ENCODE data around the gene OTOGL.

DNA sequence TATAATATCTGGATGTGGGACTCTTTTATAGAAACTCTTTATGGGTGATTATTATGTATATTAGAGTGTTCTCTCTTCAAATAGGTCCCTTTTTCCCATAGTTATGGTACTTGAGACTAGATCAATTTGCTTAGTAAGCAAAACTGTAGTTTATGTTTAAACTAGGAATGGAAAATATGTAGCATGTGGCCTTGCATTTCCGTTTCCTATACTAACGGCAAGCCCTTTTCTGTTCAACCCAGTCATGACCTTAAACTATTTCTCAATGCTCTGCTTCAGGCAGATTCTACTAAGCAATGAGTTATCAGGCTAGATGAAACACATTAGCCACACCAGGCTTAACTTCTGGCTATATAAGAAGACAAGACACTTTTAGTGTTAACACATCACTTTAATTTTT lies 84.6 kb downstream of the OTOGL start:
- TF ChIP-seq, protein P1, sequence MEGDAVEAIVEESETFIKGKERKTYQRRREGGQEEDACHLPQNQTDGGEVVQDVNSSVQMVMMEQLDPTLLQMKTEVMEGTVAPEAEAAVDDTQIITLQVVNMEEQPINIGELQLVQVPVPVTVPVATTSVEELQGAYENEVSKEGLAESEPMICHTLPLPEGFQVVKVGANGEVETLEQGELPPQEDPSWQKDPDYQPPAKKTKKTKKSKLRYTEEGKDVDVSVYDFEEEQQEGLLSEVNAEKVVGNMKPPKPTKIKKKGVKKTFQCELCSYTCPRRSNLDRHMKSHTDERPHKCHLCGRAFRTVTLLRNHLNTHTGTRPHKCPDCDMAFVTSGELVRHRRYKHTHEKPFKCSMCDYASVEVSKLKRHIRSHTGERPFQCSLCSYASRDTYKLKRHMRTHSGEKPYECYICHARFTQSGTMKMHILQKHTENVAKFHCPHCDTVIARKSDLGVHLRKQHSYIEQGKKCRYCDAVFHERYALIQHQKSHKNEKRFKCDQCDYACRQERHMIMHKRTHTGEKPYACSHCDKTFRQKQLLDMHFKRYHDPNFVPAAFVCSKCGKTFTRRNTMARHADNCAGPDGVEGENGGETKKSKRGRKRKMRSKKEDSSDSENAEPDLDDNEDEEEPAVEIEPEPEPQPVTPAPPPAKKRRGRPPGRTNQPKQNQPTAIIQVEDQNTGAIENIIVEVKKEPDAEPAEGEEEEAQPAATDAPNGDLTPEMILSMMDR (IDR thresholded peaks at IDR 0.05): no peak
- TF ChIP-seq EP300 (IDR thresholded peaks at IDR 0.05) (no peak), POLR2A (IDR thresholded peaks at IDR 0.05) (no peak)

Measured in suprapubic skin (tissue), 3 donors.